CD4-positive, alpha-beta T cell treated with Interferon gamma for 1 hour (primary cell): ENCODE data around the gene TEX52.
A peak's percentile ranks its signal among the peaks of the same experiment; 100 is the strongest.
"Not testable (repeated sequence)": the region's sequence is repeated elsewhere in the genome, so short reads cannot be mapped to it uniquely, and the experiment has no call there.

Experiments
- DNase-seq: peaks from one replicate; pipeline ENCODE4 v3.0.0-alpha.2; 2020

The TEX52 gene

DNA sequence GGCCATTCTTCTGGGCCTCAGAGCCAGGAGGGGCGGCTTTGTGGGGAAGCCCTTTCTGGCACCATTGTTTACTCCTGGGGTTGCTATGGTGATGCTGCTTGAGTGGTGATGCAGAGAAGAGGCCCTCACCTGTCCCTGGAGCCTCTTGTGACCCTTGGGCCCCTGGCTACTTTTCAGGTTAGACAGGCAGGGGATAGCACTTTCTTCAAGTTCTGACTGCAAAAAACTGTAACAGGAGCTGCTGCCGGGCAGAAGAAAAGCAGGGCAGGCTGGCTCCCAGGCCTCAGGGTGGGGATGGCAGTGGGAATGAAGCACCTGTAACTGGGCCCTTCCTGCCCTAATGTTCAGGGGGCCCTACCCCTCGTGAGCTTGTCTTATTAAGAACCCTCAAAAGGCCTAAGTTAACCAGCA, at the start of gene TEX52:
TSS of gene TEX52 (minus strand) at position 19 of the 411 bp plus-strand sequence. CDS start at position 6, 13 bp downstream.
- no peak for DNase-seq

DNA sequence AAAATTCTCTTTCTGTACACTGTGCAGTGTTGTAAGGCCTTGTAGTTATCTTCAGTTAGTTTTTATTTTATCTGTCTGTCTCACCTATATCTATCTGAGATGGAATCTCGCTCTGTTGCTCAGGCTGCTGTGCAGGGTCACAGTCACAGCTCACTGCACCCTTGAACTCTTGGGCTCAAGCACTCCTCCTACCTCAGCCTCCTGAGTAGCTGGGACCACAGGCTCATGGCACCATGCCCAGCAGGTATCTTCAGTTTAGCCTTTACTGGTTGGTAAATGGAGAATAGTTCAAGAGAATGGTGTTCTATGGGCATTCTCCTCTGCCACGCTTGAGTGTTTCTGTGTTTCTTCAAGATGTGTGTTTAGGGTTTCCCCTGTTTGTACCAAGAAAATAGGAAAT, 47.4 kb upstream of the TEX52 start:
- DNase-seq, result no peak

DNA sequence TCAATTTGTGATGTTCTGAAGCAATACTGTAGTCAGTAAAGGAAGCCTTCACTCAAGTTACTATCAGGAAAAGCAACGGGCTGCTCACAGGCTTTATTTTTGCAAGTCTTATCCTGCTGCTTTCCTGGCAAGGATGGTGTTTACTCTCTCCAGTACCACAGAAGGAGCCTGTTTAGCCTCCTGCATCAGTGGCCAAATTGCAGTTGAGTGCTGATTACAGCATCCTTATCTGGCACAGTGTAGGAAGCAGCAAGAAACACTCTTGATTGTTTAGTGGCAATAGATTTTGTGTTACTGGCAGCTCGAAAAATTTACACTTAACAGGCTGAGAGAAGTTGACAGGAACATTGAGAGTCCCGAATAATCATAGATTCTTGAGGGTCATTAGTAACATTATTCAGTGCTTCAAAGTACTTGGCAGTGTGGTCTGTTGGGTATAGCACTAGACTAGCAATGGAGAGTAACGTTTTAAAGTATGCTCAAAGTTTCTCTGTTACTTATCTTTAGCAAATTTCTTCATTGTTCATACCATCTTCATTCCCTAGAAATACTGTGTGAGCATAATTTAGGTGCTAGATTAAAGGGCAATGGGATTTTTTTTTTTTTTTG, 45.5 kb upstream of the TEX52 start:
- DNase-seq, result no peak

DNA sequence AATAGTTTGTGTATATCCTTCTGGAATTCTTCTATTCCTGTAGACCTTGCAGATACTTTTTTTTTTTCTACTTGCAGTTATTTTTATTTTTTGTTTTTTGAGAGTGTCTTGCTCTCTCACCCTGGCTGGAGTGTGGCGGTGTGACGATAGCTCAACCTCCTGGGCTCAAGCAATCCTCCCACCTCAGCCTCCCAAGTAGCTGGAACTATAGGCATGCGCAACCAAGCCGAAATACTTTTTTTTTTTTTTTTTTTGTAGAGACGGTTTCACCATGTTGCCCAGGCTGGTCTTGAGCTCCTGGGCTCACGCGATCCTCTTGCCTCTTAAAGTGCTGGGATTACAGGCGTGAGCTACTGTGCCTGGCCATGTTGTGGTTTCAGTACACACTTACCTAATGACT, 43.8 kb upstream of the TEX52 start:
- DNase-seq, result no peak

GRCh38 chr12:2897418-2897817, 40.6 kb upstream of the TEX52 start:
- DNase-seq, result no peak

DNA sequence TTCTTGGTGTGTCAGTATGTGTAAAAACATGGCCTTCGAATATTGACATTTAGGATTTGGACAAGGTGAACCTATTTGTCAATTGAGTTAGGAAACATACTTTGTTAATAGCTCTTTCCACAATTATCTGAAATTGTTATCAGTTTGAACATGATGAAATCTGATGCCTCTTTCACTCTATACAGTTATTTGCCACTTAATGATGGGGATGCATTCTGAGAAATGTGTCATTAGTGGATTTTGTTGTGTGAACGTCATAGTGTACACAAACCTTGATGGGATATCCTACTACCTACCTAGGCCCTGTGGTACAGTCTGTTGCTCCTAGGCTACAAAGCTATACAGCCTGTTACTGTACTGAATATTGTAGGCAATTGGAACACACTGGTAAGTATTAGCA, 38.7 kb upstream of the TEX52 start:
- no peak for DNase-seq

DNA sequence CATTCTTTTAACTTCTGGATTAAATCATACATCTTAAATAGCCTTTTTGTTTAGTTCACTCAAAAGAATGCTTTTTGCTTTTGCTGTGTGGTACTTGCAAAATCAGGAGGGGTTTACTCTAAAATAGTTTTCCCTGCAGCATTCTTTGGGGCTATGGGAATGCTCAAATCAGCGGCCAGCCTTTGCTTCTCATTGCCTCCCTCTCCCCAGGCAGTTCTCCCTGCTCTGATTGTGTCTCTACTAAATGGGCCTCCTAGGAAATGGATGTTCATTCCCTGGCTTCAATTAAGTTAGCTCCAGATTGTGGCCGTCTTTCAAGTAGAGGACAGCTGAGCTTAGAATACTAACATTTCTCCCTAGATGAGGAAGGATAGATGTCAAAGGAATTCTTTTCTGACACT, 38.2 kb upstream of the TEX52 start:
- DNase-seq, result no peak

- no peak for DNase-seq
Measured at GRCh38 chr12:2893007-2893406, 36.2 kb upstream of the TEX52 start.

DNA sequence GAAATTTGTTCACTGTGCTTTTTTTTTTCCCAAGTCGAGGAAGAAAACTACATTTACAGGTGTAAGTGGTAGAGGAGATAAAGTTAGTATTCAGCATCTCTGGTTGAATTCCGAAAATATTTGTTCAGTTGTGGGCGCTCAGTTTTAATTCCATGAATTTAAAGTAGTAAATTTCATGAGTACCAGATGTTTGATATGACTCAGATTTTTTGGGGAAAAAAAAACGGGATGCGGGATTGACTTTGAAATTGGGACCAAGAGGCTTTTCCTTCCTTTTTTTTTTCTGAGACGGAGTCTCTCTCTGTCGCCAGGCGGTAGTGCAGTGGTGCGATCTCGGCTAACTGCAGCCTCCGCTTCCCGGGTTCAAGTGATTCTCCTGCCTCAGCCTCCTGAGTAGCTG, 35.4 kb upstream of the TEX52 start:
- DNase-seq, result no peak

- peak; percentile 2 for DNase-seq
Measured at GRCh38 chr12:2891240-2892053, 34.6 kb upstream of the TEX52 start.

DNA sequence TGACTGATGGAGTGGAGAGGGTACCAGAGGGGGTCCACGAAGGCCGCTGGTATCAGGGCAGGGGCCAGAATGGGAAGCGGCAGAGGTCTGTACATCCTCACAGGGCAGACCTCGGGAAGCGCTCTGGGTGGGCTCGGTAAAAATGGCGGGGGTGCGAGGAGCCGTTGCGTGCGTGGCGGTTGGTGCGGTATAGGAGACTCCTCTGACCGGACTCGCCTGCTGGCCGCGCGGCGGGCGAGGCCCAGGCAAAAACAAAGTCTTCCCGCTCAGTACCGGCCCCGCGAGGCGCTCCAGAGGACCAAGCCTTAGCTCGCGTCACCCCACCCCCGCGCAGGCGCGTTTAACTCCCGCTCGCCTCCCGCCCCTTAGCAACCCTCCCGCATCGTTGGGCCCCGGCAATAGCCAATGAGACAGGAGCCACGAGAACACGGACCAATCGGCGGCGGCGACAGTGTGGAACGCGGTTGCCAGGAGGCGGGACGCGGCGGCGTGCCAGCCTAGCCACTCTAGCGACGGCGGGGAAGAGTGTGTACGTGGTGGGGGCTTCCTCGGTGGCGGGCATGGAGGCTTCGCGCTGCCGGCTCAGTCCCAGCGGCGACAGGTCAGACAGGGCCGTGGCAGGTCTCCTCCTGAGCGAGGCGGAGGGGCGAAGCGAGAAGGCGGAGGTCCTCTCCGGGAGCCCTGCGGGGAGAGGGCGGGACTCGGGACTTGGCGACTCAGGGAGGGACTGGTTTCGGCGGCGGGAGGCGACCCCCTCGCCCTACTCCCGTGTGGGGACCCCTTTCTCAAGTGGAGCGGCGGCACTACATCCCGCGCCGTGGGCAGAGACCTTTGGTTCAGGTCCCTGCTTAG, 33.8 kb upstream of the TEX52 start, which contains the start of gene TULP3:
TSS of gene TULP3 (plus strand) at position 504 of the 852 bp plus-strand sequence. CDS start at position 561, 57 bp downstream.
- DNase-seq, result peak; percentile 97

GRCh38 chr12:2890001-2890387, 33.2 kb upstream of the TEX52 start:
- no peak for DNase-seq

DNA sequence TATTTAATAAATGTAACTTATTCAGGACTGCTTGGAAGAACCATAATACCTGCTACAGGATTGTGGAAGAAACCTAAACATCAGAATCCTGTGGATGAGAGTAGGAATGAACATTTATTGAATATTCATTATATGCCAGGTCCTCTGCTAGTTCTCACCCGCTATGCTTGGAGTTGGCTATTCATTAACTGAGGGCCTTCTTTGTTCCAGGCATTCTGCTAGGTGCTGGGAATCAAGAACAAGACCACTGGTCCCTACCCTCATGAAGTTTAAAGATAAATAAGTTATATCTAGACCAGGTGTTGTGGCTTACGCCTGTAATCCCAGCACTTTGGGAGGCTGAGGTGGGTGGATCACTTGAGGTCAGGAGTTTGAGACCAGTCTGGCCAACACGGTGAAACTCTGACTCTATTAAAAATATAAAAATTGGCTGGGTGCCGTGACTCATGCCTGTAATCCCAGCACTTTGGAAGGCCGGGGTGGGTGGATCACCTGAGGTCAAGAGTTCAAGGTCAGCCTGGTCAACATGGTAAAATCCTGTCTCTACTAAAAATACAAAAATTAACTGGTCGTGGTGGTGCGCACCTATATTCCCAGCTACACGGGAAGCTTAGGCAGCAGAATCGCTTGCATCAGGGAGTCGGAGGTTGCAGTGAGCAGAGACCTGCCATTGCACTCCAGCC, 30.1 kb upstream of the TEX52 start:
- DNase-seq, result no peak

DNA sequence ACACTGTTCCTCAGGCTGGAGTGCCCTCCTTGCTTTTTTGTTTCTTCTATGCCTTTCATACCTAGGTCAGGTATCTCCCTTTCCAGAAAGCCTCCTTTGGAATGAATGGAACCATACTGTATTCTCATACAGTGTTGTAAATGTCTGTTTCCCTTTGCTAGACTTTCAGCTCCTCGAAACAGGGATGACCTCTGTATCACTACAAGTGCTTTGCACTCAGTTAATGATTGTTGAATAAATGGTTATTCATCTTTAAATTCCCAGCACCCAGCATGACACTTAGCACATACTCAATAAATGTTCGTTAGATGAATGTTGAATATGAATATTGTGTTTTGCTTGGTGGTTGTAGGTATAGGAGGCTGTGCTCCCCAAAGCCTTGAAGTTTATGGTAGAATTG, 28.0 kb upstream of the TEX52 start:
- no peak for DNase-seq

GRCh38 chr12:2879853-2880252, 23.0 kb upstream of the TEX52 start:
- no peak for DNase-seq

DNA sequence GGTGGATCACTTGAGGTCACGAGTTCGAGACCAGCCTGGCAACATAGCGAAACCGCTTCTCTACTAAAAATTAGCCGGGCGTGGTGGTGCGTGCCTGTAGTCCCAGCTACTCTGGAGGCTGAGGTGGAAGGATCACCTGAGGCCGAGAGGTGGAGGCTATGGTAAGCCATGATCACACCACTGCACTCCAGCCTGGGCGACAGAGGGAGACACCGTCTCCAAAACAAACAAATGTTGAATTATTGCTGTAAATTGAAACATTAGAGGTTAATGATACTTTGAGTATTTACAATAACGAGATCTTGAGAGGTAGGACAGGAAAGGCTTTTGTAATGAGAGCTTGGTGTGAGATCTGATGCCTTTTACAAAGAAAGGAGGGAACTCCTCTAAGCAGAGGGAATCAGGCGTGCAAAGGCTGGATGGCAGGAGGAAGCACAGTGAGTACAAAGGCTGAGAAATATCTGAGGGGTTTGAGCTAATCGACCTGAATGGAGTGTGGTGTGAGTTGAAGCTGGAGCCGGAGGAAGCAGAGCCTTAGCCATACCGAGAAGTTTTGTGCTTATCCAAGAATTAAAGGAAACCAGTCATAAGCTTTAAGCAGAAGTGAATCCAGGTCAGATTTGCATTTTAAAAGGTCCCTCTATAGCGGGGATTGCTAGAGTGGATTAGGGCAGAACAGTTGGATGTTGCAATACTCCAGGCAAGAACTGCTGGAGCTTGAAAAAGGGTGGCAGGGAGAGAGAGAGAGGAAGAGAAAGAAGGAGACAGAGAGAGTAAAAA, 21.3 kb upstream of the TEX52 start:
- no peak for DNase-seq

GRCh38 chr12:2877047-2877952, 20.5 kb upstream of the TEX52 start, which contains the start of the genes FOXM1 and RHNO1:
TSS of gene FOXM1 (minus strand) at chr12:2877174. CDS start at chr12:2874478, 2,696 bp downstream.
TSS of gene RHNO1 (plus strand) at chr12:2877223. CDS start at chr12:2885367, 8,144 bp downstream.
- DNase-seq, result peak; percentile 83

GRCh38 chr12:2876431-2877046, 19.7 kb upstream of the TEX52 start:
- no peak for DNase-seq

- DNase-seq, result not testable (repeated sequence)
Measured at GRCh38 chr12:2868986-2869632, 12.3 kb upstream of the TEX52 start.

GRCh38 chr12:2864198-2864597, 7.4 kb upstream of the TEX52 start:
- no peak for DNase-seq
